ENCODE data around the gene CFAP54.

- TF ChIP-seq, protein P1, sequence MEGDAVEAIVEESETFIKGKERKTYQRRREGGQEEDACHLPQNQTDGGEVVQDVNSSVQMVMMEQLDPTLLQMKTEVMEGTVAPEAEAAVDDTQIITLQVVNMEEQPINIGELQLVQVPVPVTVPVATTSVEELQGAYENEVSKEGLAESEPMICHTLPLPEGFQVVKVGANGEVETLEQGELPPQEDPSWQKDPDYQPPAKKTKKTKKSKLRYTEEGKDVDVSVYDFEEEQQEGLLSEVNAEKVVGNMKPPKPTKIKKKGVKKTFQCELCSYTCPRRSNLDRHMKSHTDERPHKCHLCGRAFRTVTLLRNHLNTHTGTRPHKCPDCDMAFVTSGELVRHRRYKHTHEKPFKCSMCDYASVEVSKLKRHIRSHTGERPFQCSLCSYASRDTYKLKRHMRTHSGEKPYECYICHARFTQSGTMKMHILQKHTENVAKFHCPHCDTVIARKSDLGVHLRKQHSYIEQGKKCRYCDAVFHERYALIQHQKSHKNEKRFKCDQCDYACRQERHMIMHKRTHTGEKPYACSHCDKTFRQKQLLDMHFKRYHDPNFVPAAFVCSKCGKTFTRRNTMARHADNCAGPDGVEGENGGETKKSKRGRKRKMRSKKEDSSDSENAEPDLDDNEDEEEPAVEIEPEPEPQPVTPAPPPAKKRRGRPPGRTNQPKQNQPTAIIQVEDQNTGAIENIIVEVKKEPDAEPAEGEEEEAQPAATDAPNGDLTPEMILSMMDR (IDR thresholded peaks at IDR 0.05; ENCODE audit: extremely low read depth in 1 of 2, insufficient read depth in 1 of 2, low read depth in 1 of 2, low read length in 2 of 2) = no peak
- no peak for TF ChIP-seq POLR2AphosphoS5 (IDR thresholded peaks at IDR 0.05; ENCODE audit: insufficient read depth, low read depth, low read length)
- TF ChIP-seq, protein P2, sequence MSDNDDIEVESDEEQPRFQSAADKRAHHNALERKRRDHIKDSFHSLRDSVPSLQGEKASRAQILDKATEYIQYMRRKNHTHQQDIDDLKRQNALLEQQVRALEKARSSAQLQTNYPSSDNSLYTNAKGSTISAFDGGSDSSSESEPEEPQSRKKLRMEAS (IDR thresholded peaks at IDR 0.05; ENCODE audit: insufficient read depth, insufficient read length) = no peak
- TF ChIP-seq POLR2A (IDR thresholded peaks at IDR 0.05; ENCODE audit: low read depth, low read length) = no peak
- TF ChIP-seq FOS (IDR thresholded peaks at IDR 0.05; ENCODE audit: borderline replicate concordance, insufficient read depth, low read length) = no peak
Measured at GRCh38 chr12:96496944-96497343, 7.6 kb downstream of the CFAP54 start.

Measured in endothelial cell of umbilical vein (primary cell).